GM19025 (cell line): ENCODE results near the gene ARPC1A.
"Not testable (repeated sequence)": the region's sequence is repeated elsewhere in the genome, so short reads cannot be mapped to it uniquely, and the experiment has no call there.

Source experiments
- ATAC-seq: cut with Tn5 transposase; IDR thresholded peaks from one replicate; pipeline ENCODE4 v1.9.1; 2021; ENCODE audit warnings: mild to moderate bottlenecking, low read depth, moderate library complexity; ENCODE audit not compliant: unreplicated experiment

ARPC1A gene

DNA sequence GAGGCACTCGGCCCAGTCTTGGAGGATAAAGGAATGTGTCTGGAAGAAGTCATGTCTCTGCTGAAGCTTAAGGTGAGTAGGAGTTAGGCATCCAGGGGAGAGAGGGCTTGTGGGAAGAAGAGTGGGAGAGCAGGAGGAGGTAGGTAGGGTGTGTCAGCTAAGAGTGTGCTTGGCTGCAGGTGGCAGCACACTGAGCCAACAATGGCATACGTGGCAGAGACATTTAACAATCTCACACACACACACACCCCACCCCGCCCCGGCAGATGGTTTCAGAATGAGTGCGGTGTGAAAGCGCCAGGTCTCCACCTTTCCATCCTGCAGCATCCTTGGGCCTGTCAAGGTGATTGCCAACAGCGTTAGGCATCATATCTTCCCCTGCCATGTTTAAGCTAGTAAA, 11.2 kb upstream of the ARPC1A start:
- ATAC-seq: no peak

DNA sequence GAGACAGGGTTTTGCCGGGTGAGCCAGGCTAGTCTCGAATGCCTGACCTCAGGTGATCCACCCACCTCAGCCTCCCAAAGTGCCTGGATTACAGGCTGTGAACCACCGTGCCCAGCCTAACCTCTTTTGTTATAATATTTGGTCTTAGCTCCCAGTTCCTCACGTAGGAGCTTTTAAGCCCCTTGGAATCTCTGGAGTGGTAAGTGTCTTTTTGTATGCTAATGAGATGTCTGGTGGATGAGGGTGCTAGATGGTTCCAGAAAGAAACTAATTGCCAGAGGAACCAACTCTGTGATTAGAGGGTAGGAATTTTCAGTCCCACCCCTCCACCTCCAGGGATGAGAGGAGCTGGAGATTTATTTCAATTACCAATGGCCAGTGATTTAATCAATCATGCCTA, 5.3 kb upstream of the ARPC1A start:
- ATAC-seq: no peak

DNA sequence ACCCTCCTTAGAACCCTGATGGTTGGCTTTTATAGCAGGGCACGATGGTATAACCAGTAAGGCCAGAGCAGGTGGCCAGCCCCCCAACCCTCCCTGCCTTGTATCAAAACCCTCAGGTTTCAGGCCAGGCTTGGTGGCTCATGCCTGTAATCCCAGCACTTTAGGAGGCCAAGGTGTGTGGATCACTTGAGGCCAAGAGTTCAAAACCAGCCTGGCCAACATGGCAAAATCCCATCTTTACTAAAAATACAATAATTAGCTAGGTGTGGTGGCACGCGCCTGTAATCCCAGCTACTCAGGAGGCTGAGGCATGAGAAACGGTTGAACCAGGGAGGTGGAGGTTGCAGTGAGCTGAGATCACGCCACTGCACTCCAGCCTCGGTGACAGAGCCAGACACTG, 3.0 kb upstream of the ARPC1A start:
- ATAC-seq: not testable (repeated sequence)

DNA sequence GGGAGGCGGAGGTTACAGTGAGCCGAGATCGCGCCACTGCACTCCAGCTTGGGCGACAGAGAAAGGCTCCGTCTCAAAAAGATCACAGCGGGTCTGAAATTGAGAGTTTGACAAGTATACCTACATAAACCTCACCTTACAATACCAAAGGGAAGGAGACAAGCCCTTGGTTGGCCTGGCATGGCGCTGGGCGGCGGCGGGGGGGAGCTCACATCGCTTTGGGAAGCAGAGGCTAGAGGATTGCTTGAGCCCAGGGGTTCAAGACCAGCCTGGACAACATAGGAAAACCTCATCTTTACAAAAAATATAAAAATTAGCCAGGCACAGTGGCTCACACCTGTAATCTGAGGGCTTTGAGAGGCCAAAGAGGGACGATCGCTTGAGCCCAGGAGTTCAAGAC, 1.1 kb upstream of the ARPC1A start:
- ATAC-seq: no peak

DNA sequence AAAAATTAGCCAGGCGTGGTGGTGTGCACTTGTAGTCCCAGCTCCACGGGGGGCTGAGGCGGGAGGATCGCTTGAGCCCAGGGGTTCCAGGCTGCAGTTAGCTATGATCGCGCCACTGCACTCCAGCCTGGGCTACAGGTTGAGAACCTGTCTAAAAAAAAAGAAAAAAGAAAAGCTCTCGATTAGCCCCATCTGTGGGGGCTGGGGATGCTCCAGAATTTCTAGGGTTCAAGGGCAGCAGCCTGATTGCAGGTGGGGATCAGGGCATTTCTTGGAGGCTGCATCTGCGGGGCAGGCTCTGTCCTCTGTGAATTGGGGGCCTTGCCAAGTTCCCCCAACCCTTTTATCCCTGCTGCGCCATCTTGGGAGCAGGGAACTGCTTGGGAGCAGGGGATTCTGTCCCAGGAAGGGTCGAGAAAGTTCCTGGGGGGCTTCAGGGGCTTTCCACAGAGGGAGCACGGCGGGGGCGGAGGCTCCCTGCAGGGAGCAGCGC, 651 bp upstream of the ARPC1A start:
- ATAC-seq: no peak

DNA sequence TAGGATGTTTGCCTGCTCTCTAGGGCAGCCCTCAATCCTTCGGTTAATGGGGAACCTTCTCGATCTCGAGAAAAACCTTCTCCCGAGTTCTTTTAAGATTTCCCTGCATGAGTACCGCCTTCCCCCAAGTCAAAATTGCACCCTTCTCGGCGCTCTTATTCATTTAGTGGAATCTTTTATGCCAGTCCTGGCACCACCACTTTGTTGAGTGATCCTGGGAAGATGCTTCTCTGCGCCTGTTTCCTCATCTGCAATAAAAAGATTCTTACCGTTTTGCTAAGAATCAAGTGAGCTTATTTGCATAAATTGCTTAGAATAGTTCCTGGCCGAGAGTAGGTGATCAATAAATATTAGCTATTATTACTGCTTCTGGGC, 697 bp downstream of the ARPC1A start:
- ATAC-seq: no peak

DNA sequence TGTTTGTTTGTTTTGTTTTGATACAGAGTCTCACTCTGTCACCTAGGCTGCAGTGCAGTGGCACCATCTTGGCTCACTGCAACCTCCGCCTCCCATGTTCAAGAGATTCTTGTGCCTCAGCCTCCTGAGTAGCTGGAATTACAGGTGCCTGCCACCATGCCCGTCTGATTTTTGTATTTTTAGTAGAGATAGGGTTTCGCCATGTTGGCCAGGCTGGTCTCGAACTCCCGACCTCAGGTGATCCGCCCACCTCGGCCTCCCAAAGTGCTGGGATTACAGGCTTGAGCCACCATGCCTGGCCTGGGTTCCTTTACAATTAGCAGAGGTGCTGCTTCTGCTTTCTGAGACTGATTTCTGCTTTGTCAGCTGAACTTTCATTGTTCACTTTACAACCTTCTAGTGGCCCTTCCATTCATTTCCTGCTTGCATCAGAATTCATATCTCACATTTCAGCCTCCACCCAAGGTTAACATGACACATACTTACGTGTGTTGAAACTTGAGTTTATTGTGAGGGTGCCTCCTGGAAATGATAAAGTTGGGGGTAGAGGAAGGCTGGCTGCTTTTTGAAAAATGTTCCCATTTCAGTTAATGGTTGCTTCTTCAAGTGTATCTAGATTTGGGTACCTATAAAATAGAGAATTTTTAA, 4.7 kb downstream of the ARPC1A start:
- ATAC-seq: not testable (repeated sequence)

DNA sequence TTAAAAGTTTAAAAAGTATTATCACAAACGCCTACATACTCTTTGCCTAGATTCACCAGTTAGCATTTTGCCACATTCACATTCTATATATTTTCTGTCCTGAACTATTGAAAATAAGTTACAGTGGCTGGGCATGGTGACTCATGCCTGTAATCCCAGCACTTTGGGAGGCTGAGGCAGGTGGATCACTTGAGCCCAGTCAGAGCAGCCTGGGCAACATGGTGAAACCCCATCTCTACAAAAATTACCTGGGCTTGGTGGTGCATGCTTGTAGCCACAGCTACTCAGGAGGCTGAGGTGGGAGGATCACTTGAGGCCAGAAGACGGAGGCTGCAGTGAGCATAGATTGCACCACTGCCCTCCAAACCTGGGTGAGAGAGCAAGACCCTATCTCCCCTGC, 5.3 kb downstream of the ARPC1A start:
- no peak for ATAC-seq

DNA sequence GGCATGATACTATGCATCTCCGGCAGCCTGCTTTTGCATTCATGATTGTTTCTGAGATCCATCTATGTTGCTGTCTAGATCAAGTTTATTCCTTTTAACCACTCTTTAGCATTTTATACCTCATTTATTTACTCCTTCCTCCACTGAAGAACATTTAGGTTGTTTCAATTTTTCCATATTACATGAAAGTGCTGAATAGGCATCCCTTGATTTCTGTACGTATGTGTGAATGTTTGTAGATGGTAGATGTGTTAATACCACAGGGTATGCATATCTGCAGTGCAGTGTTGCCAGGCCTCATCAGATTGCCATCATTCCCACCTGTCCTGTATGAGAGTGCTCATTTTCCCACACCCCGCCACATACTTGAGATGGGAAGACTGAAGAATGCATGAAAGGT, 13.9 kb downstream of the ARPC1A start:
- ATAC-seq: no peak

DNA sequence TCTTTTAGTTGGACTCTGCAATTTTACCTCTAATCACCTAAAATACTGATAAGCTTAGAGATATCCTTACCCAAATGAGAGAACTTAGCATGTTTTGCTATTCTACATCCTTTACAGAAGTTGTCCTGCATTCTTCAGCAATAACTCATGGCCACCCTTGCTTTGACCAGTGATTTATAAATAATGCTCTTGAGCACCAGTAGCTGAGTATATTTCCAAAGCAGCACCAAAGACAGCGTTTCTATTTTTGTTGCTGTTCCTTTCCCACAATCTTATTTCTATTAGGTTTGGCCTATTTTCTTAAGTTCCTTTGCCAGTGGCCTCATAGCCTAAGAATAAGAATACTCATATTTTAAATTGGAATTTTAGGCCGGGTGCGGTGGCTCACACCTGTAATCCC, 15.0 kb downstream of the ARPC1A start:
- no peak for ATAC-seq

DNA sequence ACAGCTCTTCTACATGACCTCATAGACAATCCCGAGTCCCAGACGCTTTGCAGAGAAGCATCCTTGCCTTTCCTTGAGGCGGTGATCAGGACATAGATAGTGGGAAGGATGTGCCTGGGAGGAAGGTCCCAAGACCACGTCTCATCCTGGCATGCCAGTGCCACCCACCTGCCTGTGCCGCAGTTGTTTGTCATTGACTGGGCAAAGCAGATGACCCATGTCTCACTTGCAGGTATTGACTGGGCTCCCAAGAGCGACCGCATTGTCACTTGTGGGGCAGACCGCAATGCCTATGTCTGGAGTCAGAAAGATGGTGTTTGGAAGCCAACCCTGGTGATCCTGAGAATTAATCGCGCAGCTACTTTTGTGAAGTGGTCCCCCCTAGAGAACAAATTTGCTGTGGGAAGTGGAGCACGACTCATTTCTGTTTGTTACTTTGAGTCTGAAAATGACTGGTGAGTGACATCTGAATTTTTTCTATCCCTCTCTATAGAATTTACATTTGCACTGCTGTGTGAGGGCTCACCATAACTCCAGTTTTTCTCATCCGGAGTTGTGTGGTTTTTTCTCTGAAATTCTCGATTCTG, 18.5 kb downstream of the ARPC1A start:
- ATAC-seq: no peak

DNA sequence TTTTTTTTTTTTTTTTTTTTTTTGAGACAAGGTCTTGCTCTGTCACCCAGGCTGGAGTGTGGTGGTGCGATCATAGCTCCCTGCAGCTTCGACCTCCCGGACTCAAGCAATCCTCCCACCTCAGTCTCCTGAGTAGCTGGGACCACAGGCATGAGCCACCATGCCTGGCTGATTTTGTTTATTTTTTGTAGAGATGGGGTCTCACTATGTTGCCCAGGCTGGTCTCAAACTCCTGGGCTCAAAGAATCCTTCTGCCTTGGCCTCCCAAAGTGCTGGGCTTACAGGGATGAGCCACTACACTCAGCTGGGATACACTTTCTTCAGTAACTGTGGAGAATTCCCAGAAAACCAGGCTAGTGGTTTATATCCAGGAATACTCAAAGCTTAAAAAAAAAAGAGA, 24.9 kb downstream of the ARPC1A start:
- ATAC-seq: not testable (repeated sequence)

DNA sequence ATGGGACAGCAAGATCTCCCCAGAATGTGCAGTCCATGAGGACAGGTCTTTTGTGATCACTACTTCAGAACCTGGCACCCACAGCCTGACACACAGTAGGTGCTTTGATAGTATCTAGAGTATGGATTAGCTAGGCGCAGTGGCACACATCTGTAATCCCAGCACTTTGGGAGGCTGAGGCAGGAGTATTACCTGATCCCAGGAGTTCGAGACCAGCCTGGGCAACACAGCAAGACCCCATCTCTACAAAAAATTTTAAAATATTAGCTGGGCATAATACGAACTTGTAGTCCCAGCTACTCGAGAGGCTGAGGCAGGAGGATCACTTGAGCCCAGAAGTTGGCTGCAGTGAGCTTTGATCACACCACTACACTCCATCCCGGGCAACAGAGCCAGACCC, 26.5 kb downstream of the ARPC1A start:
- no peak for ATAC-seq

DNA sequence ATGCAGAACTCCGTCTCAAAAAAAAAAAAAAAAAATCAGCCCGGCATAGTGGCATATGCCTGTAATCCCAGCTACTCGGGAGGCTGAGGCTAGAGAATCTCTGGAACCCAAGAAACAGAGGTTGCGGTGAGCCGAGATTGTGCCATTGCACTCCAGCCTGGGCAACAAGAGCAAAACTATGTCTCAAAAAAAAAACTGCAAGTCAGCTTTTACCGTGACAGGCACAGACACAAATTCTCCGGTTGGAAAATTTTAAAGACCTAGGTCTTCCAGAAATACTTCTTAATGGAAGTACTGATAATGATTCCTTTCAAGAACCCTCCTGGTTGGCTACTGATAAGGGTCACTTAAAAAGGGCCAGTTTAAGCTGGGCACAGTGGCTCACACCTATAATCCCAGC, 29.4 kb downstream of the ARPC1A start:
- no peak for ATAC-seq

DNA sequence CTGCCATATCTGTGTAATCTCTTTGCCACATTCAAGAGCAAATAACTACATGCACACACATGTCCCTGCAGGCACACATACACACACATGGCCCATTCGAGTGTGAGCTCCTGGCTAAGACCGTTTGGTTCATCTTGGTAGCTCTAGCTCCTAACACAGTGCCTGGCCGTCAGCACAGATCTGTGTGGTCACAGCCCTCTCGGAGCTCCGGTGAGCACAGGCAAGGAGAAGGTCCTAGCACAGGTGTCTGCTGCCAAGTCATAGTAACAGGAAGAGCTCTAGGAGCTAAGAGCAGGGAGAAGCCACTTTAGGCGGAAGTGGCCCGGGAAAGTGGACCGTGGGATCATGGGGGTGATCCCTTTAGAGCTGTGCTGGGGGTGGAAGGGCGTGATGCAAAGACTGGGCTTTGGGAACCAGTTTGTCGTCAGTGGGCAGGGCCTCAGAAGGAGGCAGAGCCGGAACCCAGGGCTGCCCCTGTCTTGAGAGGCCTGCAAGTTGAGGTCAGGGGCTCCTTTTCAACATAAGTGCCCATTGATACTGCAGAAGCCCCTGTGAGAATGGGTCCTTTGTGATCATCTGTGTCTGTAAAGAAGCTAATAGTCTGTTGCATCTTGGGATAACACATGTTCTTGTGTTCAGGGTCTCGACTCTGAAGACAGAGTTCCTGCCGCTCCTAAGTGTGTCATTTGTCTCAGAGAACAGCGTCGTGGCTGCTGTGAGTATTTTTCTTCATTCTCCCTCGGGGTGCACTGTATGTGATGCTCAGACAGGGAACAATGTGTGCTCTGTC, 32.2 kb downstream of the ARPC1A start:
- no peak for ATAC-seq

DNA sequence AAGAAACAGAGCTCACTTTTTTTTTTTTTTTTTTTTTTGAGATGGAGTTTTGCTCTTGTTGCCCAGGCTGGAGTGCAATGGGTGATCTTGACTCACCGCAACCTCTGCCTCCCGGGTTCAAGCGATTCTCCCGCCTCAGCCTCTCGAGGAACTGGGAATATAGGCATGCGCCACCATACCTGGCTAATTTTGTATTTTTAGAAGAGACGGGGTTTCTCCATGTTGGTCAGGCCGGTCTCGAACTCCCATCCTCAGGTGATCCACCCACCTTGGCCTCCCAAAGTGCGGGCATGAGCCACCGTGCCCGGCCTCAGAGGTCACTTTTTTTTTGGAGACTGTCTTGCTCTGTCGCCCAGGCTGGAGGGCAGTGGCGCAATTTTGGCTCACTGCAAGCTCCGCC, 32.8 kb downstream of the ARPC1A start:
- not testable (repeated sequence) for ATAC-seq

DNA sequence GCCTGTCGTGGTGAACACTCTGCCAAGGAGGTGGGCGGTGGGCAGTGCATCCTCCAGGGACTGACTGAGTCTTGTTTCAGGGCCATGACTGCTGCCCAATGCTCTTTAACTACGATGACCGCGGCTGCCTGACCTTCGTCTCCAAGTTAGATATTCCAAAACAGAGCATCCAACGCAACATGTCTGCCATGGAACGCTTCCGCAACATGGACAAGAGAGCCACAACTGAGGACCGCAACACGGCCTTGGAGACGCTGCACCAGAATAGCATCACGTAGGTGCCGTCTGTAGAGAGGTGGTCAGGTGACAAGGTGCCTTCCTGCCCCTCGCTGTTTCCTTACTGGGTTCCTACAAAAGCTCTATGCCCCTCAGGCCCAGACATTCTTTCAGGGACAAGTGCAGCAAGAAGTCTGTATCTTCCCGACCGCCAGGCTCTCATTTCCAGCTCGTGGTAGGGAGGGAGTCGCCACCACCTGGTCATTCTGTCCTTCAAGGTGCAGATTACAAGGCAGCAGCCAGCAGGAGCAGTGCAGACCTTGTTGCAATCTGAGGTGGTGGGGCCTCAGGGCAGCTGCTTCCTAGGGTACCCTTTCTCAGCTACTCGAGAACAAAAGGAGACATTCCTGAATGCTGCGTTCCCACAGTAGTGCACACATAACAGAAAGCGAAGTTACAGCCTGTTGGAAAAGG, 33.9 kb downstream of the ARPC1A start:
- no peak for ATAC-seq

DNA sequence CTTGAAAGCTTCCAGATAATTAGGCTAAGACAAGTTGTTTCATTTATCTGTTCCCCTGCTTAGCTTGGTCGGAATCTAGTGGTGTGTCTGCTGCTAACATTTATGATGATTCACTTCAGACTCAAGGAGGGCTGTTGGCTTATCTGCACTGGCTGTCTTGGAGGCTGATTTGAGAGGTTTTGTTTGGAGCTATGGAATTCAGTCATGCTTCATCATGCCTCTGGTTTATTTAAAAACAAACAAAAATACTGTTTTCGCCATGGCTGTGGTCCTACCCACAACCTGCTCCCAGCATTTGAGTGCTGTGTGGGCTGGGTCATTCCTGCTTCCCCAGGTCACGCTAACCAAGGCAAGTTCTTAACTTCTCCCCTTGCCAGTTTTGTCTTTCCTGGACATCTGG, 37.1 kb downstream of the ARPC1A start:
- no peak for ATAC-seq

DNA sequence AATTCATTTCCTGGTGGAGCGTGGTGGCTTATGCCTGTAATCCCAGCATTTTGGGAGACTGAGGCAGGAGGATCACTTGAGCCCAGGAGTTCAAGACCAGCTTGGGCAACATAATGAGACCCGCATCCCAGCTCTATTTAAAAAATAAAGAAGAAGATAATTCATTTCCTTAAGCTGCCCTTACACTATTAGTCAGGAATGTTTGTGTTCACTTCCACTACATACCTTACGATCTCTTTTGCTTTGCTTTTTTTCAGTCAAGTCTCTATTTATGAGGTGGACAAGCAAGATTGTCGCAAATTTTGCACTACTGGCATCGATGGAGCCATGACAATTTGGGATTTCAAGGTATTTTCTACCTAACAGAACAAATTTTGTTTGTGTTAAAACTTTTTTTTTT, 37.6 kb downstream of the ARPC1A start:
- no peak for ATAC-seq

DNA sequence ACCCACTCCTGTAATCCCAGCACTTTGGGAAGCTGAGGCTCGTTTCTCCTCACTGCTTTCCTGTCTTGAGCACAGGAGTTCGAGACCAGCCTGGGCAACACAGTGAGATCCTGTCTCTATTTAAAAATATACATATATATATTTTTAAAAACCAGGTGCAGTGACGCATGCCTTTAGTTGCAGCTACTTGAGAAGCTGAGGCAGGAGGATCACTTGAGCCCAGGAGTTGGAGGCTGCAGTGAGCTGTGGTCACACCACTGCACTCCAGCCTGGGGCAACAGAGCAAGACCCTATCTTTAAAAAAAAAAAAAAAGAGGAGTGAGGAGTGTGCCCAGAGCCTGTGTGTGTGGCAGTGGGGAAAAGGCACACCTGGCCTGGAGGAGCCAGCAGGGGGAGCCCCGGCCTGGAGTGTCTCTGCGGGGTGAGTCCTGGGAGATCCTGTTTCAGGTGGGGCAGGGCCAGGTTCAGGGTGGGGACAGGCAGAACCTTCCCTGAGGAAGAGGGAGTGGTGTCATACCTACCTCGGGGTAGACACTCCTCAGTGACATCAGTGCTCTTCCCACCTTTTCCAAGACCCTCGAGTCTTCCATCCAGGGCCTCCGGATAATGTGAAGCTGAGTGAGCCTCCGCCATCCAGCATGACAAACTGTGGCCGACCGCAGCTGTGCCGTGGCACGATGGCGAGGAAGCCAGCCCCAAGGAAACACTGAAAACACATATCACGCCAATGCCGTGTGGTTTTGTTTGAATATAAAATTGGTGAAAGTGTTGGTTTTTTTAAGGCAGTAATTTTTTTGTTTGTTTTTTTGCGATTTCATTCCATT, 39.8 kb downstream of the ARPC1A start:
- ATAC-seq: no peak
